PC-9 (cell line): ENCODE measurements around the gene CCDC136.

Experiments used
- CTCF ChIP-seq: fragments of 200-600 bp; sonication (generic); conservative IDR thresholded peaks from 2 replicates; pipeline ENCODE4 v1.6.1; 2017; ENCODE audit warnings: mixed run types, antibody characterized with exemption, mild to moderate bottlenecking, moderate library complexity
- EZH2 ChIP-seq: fragments of 200-600 bp; sonication (generic); IDR thresholded peaks from 2 replicates; pipeline ENCODE4 v1.8.0; 2017; ENCODE audit warnings: antibody characterized with exemption, low read depth

GRCh38 chr7:128849156-128849515 is 57.4 kb downstream of the CCDC136 start:
- TF ChIP-seq CTCF (no peak), EZH2 (no peak)
